ENCODE results near the gene IL34.

Gene IL34

DNA sequence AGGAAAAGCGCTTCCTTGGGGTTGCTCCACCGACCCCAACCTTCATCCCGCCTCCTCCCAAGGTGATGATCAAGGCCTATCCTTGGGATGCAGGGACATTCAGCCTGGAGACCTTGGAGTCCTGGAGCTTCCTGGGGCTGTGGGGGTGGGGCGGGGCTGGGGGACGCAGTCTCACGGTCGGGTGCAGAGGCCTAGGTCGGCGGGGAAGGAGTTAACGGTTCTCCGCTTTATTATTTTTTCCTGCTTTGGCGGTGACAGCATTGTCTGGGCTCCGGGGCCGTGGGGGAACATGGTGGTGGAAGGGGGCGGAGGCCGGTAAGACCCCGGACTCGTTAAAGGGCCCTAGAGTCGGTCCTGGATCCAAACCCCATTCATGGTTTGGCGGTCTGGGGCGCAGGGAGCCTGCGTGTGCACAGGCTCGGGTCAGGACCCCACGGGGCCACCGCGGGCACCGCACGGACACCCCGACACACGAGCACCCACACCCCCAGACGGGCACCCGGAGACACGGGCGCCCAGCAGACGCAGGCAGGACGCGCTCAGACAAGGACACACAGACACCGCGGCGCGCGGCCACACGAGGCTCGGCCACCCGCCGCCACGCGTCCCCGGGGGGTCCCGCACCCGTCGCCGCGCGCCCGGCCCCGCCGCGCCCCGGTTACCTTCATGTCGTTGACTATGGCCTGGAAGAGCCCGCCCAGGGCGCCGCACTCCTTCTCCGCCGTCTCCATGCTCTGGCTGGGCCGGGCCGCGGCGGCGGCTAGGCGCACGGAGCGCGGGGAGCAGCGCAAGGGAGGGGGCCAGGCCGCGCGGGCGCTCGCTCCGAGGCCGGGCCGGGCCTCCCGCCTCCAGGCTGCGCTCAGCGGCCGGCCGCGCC is 38.9 kb downstream of the IL34 start:
- TF ChIP-seq, protein P1, sequence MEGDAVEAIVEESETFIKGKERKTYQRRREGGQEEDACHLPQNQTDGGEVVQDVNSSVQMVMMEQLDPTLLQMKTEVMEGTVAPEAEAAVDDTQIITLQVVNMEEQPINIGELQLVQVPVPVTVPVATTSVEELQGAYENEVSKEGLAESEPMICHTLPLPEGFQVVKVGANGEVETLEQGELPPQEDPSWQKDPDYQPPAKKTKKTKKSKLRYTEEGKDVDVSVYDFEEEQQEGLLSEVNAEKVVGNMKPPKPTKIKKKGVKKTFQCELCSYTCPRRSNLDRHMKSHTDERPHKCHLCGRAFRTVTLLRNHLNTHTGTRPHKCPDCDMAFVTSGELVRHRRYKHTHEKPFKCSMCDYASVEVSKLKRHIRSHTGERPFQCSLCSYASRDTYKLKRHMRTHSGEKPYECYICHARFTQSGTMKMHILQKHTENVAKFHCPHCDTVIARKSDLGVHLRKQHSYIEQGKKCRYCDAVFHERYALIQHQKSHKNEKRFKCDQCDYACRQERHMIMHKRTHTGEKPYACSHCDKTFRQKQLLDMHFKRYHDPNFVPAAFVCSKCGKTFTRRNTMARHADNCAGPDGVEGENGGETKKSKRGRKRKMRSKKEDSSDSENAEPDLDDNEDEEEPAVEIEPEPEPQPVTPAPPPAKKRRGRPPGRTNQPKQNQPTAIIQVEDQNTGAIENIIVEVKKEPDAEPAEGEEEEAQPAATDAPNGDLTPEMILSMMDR (IDR thresholded peaks at IDR 0.05): no peak
- no peaks in the 10 kb centered on the region for H3K9me3 ChIP-seq
- H3K36me3 ChIP-seq: peaks cover 32% of the 10 kb centered on the region
- no peak overlapping the region for H3K4me3 ChIP-seq (ENCODE audit: low read depth in 1 of 2, low read length in 1 of 2)
- H3K4me1 ChIP-seq (ENCODE audit: control insufficient read depth in 1 of 2, insufficient read depth in 1 of 2, low read depth in 1 of 2, low read length in 1 of 2): peaks cover 8 to 9% of the 10 kb centered on the region in 2 experiments
- H3K27ac ChIP-seq: no peak overlapping the region
- peaks cover 31% of the 10 kb centered on the region for H3K27me3 ChIP-seq

DNA sequence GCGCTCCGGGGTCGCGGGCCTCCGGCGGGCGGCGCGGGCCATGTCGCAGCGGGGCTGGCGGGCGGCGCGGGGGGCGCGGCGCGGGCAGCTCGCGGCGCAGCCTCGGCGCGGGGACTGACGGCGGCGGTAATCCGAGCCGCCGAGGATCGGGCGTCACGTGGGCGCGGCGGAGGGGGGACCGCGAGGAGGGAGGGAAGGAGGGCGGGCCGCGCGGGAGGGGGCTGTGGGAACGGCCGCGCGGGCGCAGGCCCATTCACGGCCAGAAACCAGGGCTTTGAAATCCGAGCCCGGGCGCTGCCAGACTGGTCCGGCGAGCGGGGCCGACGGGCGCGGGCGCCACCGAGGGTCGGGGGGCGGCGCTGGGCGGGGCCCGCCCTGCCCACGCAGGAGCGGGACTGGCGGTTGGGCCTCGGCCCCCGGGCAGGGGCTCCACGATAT is 39.6 kb downstream of the IL34 start, which contains the start of gene MTSS2:
Gene MTSS2 (minus strand): TSS at position 116 of the 438 bp plus-strand sequence. CDS start 262 bp downstream, outside the sequence.
- H3K9me3 ChIP-seq: no peaks in the 10 kb centered on the region
- no peak within 1 kb of the TSS for H3K27ac ChIP-seq
- no peak within 1 kb of the TSS for H3K4me3 ChIP-seq (ENCODE audit: low read depth in 1 of 2, low read length in 1 of 2)
- TF ChIP-seq, protein P1 (IDR thresholded peaks at IDR 0.05): no peak
- H3K27me3 ChIP-seq: peaks cover 31% of the 10 kb centered on the region
- H3K4me1 ChIP-seq (ENCODE audit: control insufficient read depth in 1 of 2, insufficient read depth in 1 of 2, low read depth in 1 of 2, low read length in 1 of 2): peaks cover 8 to 9% of the 10 kb centered on the region in 2 experiments
- peaks cover 37% of the 10 kb centered on the region for H3K36me3 ChIP-seq

DNA sequence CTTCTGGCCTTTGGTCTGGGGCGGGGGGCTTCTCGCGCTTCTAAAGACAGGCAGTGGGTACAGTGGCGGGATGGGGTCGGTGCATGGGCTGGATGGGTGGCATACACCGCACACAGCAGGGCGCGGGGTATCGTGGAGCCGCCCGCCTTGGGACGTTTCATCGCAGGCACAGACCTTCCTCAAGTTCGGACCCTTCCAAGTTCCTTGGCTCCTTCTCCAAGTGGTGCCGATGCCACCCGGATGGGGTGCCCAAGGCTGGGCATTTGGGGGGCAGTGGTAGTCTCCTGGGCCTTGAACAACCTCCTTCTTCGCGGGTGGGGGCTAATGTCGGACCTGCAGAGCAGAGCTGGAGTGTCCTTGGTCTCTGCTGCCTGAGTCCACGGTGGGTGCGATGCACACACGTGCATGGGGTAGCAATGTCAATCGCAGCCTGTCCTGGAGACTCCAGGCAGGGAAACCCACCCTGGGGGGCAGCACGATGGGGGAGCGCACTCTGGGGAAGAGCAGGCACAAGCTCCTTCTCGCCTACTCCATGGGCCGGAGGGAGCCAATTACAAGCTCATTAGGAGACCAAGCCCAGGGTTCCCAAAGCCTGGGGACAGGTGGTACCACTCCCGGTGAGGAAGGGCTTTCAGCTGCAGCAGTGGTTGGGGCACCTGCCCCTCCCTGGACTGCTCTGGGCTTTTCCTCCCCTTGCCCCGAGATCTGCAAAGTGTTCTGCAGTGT is 40.2 kb downstream of the IL34 start:
- Histone ChIP-seq H3K27ac (no peak overlapping the region), H3K27me3 (peaks cover 31% of the 10 kb centered on the region), H3K4me3 (ENCODE audit: low read depth in 1 of 2, low read length in 1 of 2) (no peak overlapping the region), H3K9me3 (no peaks in the 10 kb centered on the region), H3K36me3 (peaks cover 39% of the 10 kb centered on the region), H3K4me1 (ENCODE audit: control insufficient read depth in 1 of 2, insufficient read depth in 1 of 2, low read depth in 1 of 2, low read length in 1 of 2) (peaks cover 8 to 9% of the 10 kb centered on the region in 2 experiments)
- TF ChIP-seq, protein P1 (IDR thresholded peaks at IDR 0.05): no peak

DNA sequence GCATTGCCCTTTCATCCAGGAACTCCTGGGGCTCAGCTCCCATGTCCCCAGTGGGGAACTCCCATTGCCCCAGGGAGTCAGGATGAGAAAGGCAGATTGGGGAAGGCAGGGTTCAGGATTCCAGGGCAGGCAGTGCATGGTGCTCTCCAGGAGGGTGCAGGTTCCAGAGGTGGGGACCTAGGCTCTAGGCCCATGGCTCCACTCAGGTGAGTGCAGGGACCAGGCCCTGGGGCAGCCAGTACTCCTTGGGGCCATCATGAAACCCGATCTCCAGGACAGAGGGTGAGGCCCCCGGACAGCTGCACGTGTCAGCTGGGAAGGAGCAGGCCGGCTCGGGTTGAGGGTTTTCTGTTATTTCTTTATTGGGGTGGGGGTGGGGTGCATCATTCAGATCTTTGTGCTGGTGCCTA is 40.7 kb downstream of the IL34 start:
- TF ChIP-seq, protein P1 (IDR thresholded peaks at IDR 0.05): no peak
- Histone ChIP-seq H3K27ac (no peak overlapping the region), H3K9me3 (no peaks in the 10 kb centered on the region), H3K4me1 (ENCODE audit: control insufficient read depth in 1 of 2, insufficient read depth in 1 of 2, low read depth in 1 of 2, low read length in 1 of 2) (peaks cover 8 to 9% of the 10 kb centered on the region in 2 experiments), H3K36me3 (peaks cover 45% of the 10 kb centered on the region), H3K27me3 (peaks cover 31% of the 10 kb centered on the region), H3K4me3 (ENCODE audit: low read depth in 1 of 2, low read length in 1 of 2) (no peak overlapping the region)

DNA sequence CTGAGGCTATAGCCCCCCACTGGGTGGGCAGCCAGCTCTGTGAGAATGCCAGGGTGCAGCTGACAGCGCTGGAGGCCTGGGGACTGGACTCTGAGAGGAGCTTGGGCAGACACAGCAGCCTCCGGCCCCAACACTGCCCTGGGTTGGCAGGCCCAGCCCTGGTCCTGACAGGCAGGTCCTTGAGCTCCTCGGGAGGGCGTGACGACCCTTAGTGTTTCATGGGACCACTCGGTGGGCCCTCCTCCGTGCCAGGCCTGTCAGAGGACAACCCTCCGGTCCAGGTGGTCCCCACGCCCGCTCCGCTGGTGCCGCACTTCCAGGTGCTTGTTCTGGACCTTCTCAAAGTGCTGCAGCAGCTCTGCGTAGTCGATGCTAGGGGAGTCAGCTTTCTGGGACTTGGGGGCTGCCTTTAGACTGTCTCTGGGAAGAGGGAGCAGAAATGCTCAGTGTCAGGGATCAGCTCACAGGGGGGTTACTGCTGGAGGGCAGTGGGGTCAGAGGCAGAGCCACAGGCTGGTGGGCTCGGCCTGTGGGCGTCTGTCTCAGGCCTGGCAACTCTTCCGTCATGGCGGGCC is 41.4 kb downstream of the IL34 start:
- peaks cover 31% of the 10 kb centered on the region for H3K27me3 ChIP-seq
- no peaks in the 10 kb centered on the region for H3K9me3 ChIP-seq
- peaks cover 8 to 9% of the 10 kb centered on the region in 2 experiments for H3K4me1 ChIP-seq (ENCODE audit: control insufficient read depth in 1 of 2, insufficient read depth in 1 of 2, low read depth in 1 of 2, low read length in 1 of 2)
- H3K27ac ChIP-seq: no peak overlapping the region
- TF ChIP-seq, protein P1 (IDR thresholded peaks at IDR 0.05): no peak
- no peak overlapping the region for H3K4me3 ChIP-seq (ENCODE audit: low read depth in 1 of 2, low read length in 1 of 2)
- H3K36me3 ChIP-seq: peaks cover 52% of the 10 kb centered on the region
